SK-N-SH treated with all-trans-retinoic acid at 6 μM for 48 hours (cell line): ENCODE data around the gene TUT4.

Source experiments
- GLIS3 ChIP-seq: fragments of 250-450 bp; sonication (Bioruptor Pico); IDR thresholded peaks from 2 replicates; pipeline ENCODE4 v1.5.0; 2020; ENCODE audit warnings: mild to moderate bottlenecking, moderate library complexity
- PATZ1 ChIP-seq: fragments of 250-450 bp; sonication (Bioruptor Pico); IDR thresholded peaks from 2 replicates; pipeline ENCODE4 v1.8.0; 2020; ENCODE audit warnings: mild to moderate bottlenecking, moderate library complexity, borderline replicate concordance
- RARB ChIP-seq: fragments of 250-450 bp; sonication (Bioruptor Pico); IDR thresholded peaks from 2 replicates; pipeline ENCODE4 v1.8.0; 2021; ENCODE audit warnings: mild to moderate bottlenecking, moderate library complexity
- ZFP3 ChIP-seq: fragments of 250-450 bp; sonication (Bioruptor Pico); IDR thresholded peaks from 2 replicates; pipeline ENCODE4 v1.5.0; 2020; ENCODE audit warnings: mild to moderate bottlenecking, moderate library complexity
- ZFP30 ChIP-seq: fragments of 450-650 bp; formaldehyde crosslinking; IDR thresholded peaks from 2 replicates; pipeline ENCODE4 v1.5.0; 2022; ENCODE audit warnings: mild to moderate bottlenecking, moderate library complexity
- TF ChIP-seq, protein P1 (sequence below): fragments of 250-450 bp; sonication (Bioruptor Pico); IDR thresholded peaks from 2 replicates; pipeline ENCODE4 v1.5.0; 2020; ENCODE audit warnings: mild to moderate bottlenecking, moderate library complexity
- TF ChIP-seq, protein P2 (sequence below): fragments of 250-450 bp; sonication (Bioruptor Pico); IDR thresholded peaks from 2 replicates; pipeline ENCODE4 v1.5.1; 2020; ENCODE audit warnings: low read depth, mild to moderate bottlenecking, moderate library complexity

DNA sequence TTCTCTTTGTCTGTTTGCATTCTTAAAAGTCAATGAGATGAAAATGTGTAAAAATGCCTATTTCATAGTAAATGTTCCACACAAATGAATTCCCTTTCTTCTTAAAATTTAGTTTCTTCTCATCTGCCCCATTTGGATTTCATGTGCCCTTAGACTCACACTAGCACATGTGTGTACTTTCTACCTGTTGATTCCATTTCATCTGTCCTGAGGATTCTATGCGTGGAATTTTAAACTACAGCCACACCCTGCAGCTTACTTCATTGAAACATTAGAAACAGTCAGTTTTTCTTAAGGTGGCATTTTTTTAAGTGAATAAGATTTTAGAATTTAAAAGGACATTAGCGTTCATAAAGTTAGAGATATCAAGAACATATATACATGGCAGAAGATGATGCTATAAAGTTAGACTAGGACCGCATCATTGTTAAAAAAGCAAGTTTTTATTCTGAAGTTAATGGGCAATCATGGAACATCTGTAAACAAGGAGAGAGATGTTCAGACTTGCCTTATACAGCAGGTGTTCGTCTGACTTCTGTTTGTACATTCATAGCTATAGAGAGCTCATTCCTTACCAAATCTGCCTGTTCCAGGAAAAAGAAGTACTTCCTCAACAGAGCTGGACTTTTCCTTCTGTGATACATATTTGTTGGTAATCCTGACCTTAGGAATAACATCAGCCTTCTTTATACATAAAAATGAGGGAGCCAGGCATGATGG lies 3.9 kb upstream of the TUT4 start:
- TF ChIP-seq GLIS3 (CRISPR knock-in tag) (no peak), ZFP30 (CRISPR knock-in tag) (no peak), PATZ1 (CRISPR knock-in tag) (no peak), RARB (CRISPR knock-in tag) (no peak), ZFP3 (CRISPR knock-in tag) (no peak)
- TF ChIP-seq, protein P1, sequence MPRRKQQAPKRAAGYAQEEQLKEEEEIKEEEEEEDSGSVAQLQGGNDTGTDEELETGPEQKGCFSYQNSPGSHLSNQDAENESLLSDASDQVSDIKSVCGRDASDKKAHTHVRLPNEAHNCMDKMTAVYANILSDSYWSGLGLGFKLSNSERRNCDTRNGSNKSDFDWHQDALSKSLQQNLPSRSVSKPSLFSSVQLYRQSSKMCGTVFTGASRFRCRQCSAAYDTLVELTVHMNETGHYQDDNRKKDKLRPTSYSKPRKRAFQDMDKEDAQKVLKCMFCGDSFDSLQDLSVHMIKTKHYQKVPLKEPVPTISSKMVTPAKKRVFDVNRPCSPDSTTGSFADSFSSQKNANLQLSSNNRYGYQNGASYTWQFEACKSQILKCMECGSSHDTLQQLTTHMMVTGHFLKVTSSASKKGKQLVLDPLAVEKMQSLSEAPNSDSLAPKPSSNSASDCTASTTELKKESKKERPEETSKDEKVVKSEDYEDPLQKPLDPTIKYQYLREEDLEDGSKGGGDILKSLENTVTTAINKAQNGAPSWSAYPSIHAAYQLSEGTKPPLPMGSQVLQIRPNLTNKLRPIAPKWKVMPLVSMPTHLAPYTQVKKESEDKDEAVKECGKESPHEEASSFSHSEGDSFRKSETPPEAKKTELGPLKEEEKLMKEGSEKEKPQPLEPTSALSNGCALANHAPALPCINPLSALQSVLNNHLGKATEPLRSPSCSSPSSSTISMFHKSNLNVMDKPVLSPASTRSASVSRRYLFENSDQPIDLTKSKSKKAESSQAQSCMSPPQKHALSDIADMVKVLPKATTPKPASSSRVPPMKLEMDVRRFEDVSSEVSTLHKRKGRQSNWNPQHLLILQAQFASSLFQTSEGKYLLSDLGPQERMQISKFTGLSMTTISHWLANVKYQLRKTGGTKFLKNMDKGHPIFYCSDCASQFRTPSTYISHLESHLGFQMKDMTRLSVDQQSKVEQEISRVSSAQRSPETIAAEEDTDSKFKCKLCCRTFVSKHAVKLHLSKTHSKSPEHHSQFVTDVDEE = no peak
- TF ChIP-seq, protein P2, sequence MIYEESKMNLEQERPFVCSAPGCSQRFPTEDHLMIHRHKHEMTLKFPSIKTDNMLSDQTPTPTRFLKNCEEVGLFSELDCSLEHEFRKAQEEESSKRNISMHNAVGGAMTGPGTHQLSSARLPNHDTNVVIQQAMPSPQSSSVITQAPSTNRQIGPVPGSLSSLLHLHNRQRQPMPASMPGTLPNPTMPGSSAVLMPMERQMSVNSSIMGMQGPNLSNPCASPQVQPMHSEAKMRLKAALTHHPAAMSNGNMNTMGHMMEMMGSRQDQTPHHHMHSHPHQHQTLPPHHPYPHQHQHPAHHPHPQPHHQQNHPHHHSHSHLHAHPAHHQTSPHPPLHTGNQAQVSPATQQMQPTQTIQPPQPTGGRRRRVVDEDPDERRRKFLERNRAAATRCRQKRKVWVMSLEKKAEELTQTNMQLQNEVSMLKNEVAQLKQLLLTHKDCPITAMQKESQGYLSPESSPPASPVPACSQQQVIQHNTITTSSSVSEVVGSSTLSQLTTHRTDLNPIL = no peak
